HG03097 (cell line): ENCODE data around the gene NDUFS6.
"Not testable (repeated sequence)": the region's sequence is repeated elsewhere in the genome, so short reads cannot be mapped to it uniquely, and the experiment has no call there.

Source experiments
- ATAC-seq: cut with Tn5 transposase; IDR thresholded peaks from one replicate; pipeline ENCODE4 v1.9.1; 2021; ENCODE audit not compliant: unreplicated experiment, low FRiP score

The NDUFS6 gene

GRCh38 chr5:1814183-1815020 lies 13.2 kb downstream of the NDUFS6 start:
- ATAC-seq: no peak

GRCh38 chr5:1815071-1815786 lies 14.0 kb downstream of the NDUFS6 start:
- ATAC-seq: no peak

GRCh38 chr5:1815881-1816292 lies 14.7 kb downstream of the NDUFS6 start:
- no peak for ATAC-seq

GRCh38 chr5:1816495-1817089 lies 15.4 kb downstream of the NDUFS6 start:
- ATAC-seq: not testable (repeated sequence)

- no peak for ATAC-seq
Measured at GRCh38 chr5:1817261-1818043, 16.2 kb downstream of the NDUFS6 start.

- ATAC-seq: no peak
Measured at GRCh38 chr5:1818784-1819183, 17.6 kb downstream of the NDUFS6 start.

GRCh38 chr5:1819458-1819857 lies 18.3 kb downstream of the NDUFS6 start:
- ATAC-seq: no peak

- no peak for ATAC-seq
Measured at GRCh38 chr5:1820381-1820780, 19.2 kb downstream of the NDUFS6 start.

- no peak for ATAC-seq
Measured at GRCh38 chr5:1820926-1821325, 19.7 kb downstream of the NDUFS6 start.

GRCh38 chr5:1821862-1822261 lies 20.7 kb downstream of the NDUFS6 start:
- ATAC-seq: no peak

GRCh38 chr5:1823381-1824034 lies 22.3 kb downstream of the NDUFS6 start:
- no peak for ATAC-seq

GRCh38 chr5:1824109-1824821 lies 23.1 kb downstream of the NDUFS6 start:
- no peak for ATAC-seq

- ATAC-seq: no peak
Measured at GRCh38 chr5:1824903-1825841, 24.0 kb downstream of the NDUFS6 start.

GRCh38 chr5:1826235-1826980 lies 25.2 kb downstream of the NDUFS6 start:
- no peak for ATAC-seq

GRCh38 chr5:1827025-1827885 lies 26.0 kb downstream of the NDUFS6 start:
- ATAC-seq: no peak

GRCh38 chr5:1827886-1828397 lies 26.7 kb downstream of the NDUFS6 start:
- ATAC-seq: no peak
